Immature natural killer cell (primary cell): Measurements from ENCODE around the gene BEGAIN. TPM values are rescaled to one million over a fixed set of nuclear protein-coding genes. Genes with fewer than 3 reads are reported as not detected.

ENCODE experiments used
- DNase-seq, 3 donors: peaks; one replicate each; pipeline ENCODE4 v3.0.0; 2022; ENCODE audit warnings: mixed read lengths in 1 of 3
- H3K27ac Mint-ChIP-seq, 6 donors: one replicate each; pipeline ENCODE4 v1.8.0; 2020; ENCODE audit warnings: mixed read lengths in 6 of 6, mild to moderate bottlenecking in 5 of 6, inconsistent platforms in 4 of 6, moderate library complexity in 3 of 6
- H3K27me3 Mint-ChIP-seq, 3 donors: one replicate each; pipeline ENCODE4 v1.8.0; 2020 to 2021; ENCODE audit warnings: low read depth in 3 of 3, mild to moderate bottlenecking in 3 of 3, mixed read lengths in 3 of 3, moderate library complexity in 3 of 3, inconsistent platforms in 1 of 3
- H3K36me3 Mint-ChIP-seq, 3 donors: one replicate each; pipeline ENCODE4 v1.8.0; 2020; ENCODE audit warnings: mixed read lengths in 3 of 3, inconsistent platforms in 2 of 3, mild to moderate bottlenecking in 2 of 3
- H3K4me1 Mint-ChIP-seq, 2 donors: one replicate each; pipeline ENCODE4 v1.8.0; 2020; ENCODE audit warnings: inconsistent platforms in 2 of 2, mild to moderate bottlenecking in 2 of 2, mixed read lengths in 2 of 2, moderate library complexity in 1 of 2
- H3K4me3 Mint-ChIP-seq, 5 donors: one replicate each; pipeline ENCODE4 v1.8.0; 2020; ENCODE audit warnings: mild to moderate bottlenecking in 5 of 5, mixed read lengths in 5 of 5, inconsistent platforms in 3 of 5, moderate library complexity in 3 of 5
- H3K9me3 Mint-ChIP-seq, 6 donors: one replicate each; pipeline ENCODE4 v1.8.0; 2020; ENCODE audit warnings: mild to moderate bottlenecking in 6 of 6, mixed read lengths in 6 of 6, inconsistent platforms in 4 of 6, moderate library complexity in 3 of 6
- polyA plus RNA-seq, 3 donors: library from polyadenylated mRNA; unstranded; fragments of 300-500 nt; fragmentation: Illumina TruSeq; gene quantifications; one replicate each; pipeline ENCODE4 v1.2.3, GENCODE V29; 2021

BEGAIN gene
- polyA plus RNA-seq, 3 donors from 2014 or later: not detected

DNA sequence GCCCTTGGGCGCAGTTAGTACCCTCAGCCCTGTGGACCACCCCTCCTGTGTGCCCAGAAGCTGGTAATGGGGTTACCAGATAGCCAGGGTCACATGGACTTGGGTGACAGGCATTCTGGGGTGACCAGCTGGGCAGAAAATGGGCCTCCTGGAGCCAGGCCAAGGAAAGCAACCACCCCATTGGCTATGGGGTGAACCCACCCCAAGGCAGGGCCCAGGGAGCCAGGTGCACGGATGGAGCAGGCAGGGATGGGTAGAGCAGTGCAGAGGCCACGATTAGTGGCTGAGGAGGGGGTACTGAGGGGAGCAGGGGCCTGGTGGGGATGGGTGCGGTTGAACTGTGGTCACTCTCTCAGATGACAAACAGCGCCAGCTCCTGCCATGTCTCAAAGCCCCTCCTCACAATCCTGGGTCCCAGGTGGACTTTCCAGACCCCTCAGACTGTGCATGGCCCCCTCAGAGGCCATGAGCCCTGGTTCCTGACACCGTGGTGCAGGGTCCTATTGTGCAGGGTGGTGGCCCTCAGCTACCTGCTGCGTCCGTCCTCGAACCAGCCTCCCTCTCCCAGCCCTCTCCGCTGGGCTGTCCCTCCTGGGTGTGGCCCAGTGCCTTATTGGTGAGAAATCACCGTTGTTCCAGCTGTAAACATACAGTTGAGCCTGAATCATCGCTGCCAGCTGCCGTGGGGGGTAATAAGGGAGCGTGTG, 23.4 kb upstream of the BEGAIN start:
- peaks cover 0 to under 1% (median 0%) of the 10 kb centered on the region in 6 donors for H3K9me3 Mint-ChIP-seq
- no peaks in the 10 kb centered on the region for H3K4me1 Mint-ChIP-seq
- peaks cover 15 to 16% (median 15%) of the 10 kb centered on the region in 3 donors for H3K27me3 Mint-ChIP-seq
- no peaks in the 10 kb centered on the region for H3K36me3 Mint-ChIP-seq
- DNase-seq: no peak
- no peak overlapping the region for H3K27ac Mint-ChIP-seq
- H3K4me3 Mint-ChIP-seq: no peak overlapping the region

DNA sequence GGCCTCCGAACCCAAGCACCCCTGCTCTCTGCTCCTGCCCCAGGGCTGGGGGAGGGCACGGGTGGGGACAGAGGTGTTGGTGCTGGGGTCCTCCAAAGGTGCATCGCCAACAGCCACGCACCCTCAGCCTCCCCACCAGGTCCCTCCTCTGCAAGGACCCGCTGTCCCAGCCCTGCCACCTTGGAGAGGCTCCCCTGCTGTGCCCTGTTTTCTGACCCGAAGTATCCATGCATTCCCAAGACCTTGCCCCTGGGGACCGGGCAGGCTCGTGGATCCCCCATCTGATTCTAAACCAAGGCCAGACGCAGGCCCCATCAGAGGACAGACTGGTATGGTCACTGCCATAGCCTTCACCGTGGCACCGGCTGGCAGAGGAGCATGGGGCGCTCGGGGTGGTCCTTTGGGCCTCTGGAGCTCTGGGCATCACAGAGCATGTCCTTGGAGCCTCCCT, 22.7 kb upstream of the BEGAIN start:
- Mint-ChIP-seq H3K4me1 (no peaks in the 10 kb centered on the region), H3K27me3 (peaks cover 13 to 15% (median 14%) of the 10 kb centered on the region in 3 donors), H3K9me3 (peaks cover 0 to 3% (median 0%) of the 10 kb centered on the region in 6 donors), H3K27ac (no peak overlapping the region), H3K36me3 (no peaks in the 10 kb centered on the region), H3K4me3 (no peak overlapping the region)
- no peak for DNase-seq

DNA sequence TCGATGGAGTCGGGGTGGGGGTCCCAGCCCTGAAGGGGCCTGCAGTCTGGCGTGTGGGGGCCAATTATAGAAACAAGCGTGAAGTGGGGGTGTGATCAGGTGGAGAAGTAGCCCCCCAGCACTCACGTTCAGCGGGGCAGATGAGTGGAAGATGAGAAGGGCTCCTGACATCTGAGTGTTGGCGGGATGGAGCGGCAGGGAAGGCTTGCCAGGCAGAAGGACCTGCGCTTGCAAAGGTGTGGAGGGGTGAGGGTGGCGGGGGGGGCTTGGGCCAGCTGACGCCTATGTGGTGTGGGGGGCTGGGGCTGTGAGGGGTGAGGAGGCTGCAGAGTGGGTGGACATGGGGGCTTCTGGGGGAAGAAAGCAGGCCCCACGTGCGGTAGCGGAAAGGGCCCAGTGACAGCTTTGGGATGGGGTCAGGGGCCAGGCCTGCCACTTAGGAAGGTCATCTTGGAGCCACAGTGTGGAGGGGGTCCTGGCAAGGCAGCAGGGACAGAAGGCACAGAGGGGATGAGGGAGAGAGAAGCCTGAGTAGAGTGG, 22.2 kb upstream of the BEGAIN start:
- H3K27me3 Mint-ChIP-seq: peaks cover 9 to 12% (median 11%) of the 10 kb centered on the region in 3 donors
- H3K4me3 Mint-ChIP-seq: no peak overlapping the region
- no peaks in the 10 kb centered on the region for H3K36me3 Mint-ChIP-seq
- peaks cover 0 to 3% (median 0%) of the 10 kb centered on the region in 6 donors for H3K9me3 Mint-ChIP-seq
- no peaks in the 10 kb centered on the region for H3K4me1 Mint-ChIP-seq
- no peak for DNase-seq
- no peak overlapping the region for H3K27ac Mint-ChIP-seq

DNA sequence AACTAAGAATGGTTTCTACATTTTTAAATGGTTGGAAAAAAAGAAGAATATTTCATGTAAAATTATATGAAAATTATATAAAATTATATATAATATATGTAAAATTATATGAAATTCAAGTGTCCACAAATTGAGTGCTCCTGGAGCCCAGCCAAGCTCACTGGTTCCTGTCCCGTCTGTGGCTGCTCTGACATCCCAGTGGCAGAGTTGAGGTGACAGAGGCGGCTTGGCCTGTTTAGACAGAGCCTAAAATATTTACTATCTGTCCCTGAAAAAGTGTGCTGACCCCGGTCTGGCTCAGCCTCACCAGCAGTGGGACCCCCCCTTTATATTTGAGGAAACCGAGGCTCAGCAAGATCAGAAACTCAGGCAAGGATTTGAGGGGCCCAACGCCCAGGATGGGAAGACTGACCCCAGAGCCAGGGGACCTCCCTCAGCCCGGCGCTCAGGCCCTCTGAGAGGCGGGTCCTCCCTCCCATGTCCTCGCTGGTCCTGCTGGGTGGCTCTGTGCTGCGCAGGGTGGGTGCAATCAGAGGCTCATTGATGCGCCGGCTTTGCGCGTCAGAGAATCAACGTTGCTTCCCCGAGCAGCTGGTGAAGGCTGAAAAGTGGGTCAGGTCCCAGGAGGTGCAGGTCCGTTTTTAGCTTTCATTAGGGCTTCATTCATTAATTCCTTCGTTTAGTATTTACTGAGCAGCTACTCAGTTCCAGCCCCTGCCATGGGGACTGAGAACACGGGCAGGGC, 21.5 kb upstream of the BEGAIN start:
- Mint-ChIP-seq H3K36me3 (no peaks in the 10 kb centered on the region), H3K9me3 (peaks cover 0 to 3% (median 0%) of the 10 kb centered on the region in 6 donors), H3K4me1 (no peaks in the 10 kb centered on the region), H3K27me3 (peaks cover 9 to 14% (median 12%) of the 10 kb centered on the region in 3 donors), H3K4me3 (no peak overlapping the region), H3K27ac (no peak overlapping the region)
- no peak for DNase-seq

DNA sequence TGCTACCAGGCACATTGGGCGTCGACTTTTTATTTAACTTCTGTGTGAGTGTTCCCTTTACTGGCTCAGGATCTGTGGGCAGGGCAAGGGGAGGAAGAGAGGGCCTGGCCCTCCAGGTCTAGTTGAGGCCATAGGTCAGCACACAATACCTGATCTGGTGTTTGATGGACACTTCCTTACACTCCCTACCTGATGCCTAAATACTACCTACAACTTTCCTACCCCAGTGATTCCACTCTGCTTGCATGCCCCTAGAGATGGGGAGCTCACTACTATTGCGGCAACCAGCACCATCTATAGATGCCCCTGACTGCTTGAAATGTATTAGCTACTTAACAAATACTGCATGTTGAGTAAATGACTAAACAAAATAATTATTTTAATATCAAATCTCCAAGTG, 20.8 kb upstream of the BEGAIN start:
- Mint-ChIP-seq H3K9me3 (peaks cover 0 to 3% (median 0%) of the 10 kb centered on the region in 6 donors), H3K27me3 (peaks cover 9 to 17% (median 13%) of the 10 kb centered on the region in 3 donors), H3K4me1 (no peaks in the 10 kb centered on the region), H3K4me3 (no peak overlapping the region), H3K27ac (no peak overlapping the region), H3K36me3 (no peaks in the 10 kb centered on the region)
- no peak for DNase-seq

DNA sequence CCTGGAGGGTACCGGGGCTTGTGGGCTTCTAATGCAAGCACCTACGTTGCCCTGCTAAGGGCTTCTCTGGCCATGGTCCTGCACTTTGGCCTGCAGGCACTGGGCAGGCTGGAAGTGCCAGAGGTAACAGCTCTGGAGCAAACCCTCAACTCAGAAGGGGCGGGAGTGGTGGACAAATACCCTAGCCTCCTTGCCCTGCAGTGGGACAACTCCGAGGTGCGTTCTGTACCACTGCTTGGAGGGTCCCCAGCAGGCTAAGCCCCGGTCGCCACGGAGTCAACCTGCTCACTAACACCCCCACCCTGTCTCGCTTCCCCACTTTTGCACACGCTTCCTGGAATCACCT, 20.4 kb upstream of the BEGAIN start:
- no peak for DNase-seq
- Mint-ChIP-seq H3K36me3 (peaks cover 0 to 2% (median 1%) of the 10 kb centered on the region in 3 donors), H3K4me1 (no peaks in the 10 kb centered on the region), H3K9me3 (peaks cover 0 to 3% (median under 1%) of the 10 kb centered on the region in 6 donors), H3K27ac (no peak overlapping the region), H3K4me3 (no peak overlapping the region), H3K27me3 (peaks cover 10 to 18% (median 14%) of the 10 kb centered on the region in 3 donors)

DNA sequence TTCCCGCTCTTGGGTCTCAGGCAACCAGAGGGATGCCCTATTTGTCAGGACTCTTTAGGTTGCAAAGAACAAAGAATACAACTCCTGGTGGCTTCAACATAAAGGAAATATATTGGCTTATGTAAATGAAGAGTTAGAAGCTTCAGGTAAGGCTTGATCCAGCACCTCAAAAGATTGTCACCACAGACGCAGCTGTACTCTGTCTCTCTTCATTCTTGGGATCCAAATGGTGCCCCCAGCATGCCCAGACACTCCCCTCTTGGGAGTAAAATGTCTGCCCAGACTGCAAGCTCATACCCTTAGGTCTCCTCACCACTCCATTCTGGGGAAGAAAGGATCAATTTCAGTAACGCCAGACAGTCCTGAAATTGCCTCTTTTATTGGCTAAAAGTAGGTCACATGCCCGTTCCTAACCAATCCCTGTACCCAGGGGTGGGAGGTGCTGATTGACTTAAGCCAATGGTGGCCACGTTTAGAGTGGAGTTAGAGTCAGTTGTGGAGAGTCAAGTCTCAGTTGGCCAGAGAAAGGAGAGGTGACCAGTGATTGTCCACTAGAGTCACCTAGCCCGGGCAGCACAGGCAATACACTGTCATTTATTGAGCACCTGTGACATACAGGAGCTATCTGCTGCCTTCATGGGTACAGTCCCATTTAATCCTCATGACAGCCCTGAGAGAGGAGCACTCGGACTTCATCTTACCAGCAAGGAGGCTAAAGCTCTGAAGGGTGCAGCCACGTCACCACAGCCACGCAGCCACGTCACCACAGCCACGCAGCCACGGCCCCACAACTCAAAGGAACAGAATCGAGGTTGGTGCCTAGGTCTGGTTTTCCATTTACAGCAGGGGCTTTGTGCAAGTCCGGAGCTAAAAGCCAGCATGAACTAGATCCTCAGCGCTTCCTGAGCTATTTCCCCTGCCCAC, 19.7 kb upstream of the BEGAIN start:
- Mint-ChIP-seq H3K9me3 (peaks cover 3 to 10% (median 5%) of the 10 kb centered on the region in 6 donors), H3K4me3 (no peak overlapping the region), H3K36me3 (peaks cover under 1 to 8% (median 7%) of the 10 kb centered on the region in 3 donors), H3K4me1 (no peaks in the 10 kb centered on the region), H3K27ac (no peak overlapping the region), H3K27me3 (peaks cover 12 to 19% (median 19%) of the 10 kb centered on the region in 3 donors)
- no peak for DNase-seq

DNA sequence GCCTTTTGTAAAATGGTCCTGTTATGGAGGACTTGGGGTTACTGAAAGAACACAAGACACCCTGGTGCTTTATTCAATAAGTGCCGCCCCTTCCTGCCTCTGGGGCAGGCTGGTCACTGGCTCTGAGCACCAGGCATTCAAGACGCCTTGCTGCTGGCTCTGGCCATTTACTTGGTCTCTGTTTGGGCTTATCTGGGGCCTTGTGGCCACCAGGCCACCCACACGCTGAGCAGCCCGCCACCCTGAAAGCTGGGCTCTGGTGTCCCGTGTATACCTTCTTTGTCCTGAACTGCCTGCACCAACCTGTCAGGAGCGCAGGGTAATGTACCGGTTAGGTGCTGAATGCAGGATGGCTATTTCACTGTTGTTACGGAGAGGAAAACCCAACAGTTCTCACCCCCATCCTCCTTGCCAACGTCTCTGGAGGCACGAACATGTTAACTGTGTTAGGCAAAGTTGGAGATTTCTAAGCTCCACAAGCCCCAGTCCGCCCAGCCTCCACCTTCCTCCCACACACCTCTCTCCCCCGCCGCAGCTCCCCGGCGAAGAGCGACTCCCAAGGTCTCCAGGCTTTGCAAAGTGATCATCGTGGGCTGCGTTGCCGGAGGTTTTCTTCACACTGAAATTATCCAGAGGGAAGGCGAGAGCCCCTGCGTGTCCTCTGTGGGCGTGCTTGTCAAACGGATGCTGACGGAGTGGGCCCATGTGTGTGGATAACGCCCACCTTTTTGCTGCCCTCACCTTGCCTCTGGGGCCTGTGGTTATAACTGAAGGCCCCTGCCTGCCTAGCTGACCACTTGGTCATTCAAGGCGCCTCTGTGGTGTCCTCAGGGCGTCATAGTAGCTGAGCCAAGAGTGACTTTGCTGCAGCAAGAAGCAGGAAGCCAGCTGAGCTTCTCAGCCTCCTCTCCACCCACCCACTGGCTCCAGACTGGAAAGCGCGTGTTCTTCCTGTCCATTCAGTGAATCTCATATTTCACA, 18.8 kb upstream of the BEGAIN start:
- no peaks in the 10 kb centered on the region for H3K4me1 Mint-ChIP-seq
- DNase-seq: no peak
- peaks cover 14 to 27% (median 23%) of the 10 kb centered on the region in 3 donors for H3K27me3 Mint-ChIP-seq
- peaks cover 7 to 19% (median 13%) of the 10 kb centered on the region in 6 donors for H3K9me3 Mint-ChIP-seq
- H3K27ac Mint-ChIP-seq: no peak overlapping the region
- H3K4me3 Mint-ChIP-seq: no peak overlapping the region
- H3K36me3 Mint-ChIP-seq: peaks cover 9 to 16% (median 10%) of the 10 kb centered on the region in 3 donors

DNA sequence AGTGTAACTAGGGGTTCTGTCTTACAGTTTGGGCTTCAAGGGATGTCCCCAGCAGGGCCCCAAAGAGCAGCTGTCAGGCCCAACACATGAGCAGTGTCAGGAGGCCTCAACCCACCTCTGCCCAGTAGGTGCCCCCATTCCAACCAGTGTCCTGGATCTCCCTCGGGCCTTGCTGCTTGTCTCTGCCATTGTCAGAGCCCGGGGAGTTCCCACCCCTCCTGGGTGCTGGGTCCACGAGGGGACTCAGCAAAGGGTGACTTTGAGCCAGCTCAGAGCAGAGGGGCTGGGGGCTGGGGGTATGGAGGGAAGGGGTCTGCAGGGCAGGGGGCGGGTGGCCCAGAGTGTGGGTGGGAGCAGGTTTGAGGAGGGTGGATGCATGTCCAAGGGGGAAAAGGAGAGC, 18.0 kb upstream of the BEGAIN start:
- peaks cover 9 to 18% (median 10%) of the 10 kb centered on the region in 3 donors for H3K36me3 Mint-ChIP-seq
- no peak for DNase-seq
- peaks cover 7 to 24% (median 15%) of the 10 kb centered on the region in 6 donors for H3K9me3 Mint-ChIP-seq
- no peaks in the 10 kb centered on the region for H3K4me1 Mint-ChIP-seq
- H3K27ac Mint-ChIP-seq: no peak overlapping the region
- H3K27me3 Mint-ChIP-seq: peaks cover 15 to 33% (median 23%) of the 10 kb centered on the region in 3 donors
- no peak overlapping the region for H3K4me3 Mint-ChIP-seq

DNA sequence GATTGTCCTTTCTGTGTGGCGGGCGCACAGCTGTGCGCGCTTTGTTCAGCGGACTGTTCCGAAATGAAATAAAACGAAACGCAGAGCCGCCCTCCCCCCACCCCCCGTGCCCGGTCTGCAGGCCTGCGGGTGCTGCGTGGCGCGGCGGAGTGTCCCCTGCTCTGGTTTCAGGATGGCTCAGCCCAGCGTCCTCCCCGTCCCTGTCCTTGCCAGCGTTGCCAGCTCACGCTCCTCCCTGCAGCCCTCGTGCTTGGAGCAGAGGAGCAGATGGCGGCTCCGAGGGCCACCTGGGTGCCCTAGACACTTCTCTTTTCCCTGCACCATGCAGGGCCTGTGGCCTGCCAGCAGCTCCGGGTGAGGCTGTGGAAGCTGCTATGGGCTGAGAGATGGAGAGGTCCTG, 17.5 kb upstream of the BEGAIN start:
- H3K27ac Mint-ChIP-seq: no peak overlapping the region
- no peak overlapping the region for H3K4me3 Mint-ChIP-seq
- no peak for DNase-seq
- peaks cover 7 to 24% (median 15%) of the 10 kb centered on the region in 6 donors for H3K9me3 Mint-ChIP-seq
- peaks cover 14 to 33% (median 24%) of the 10 kb centered on the region in 3 donors for H3K27me3 Mint-ChIP-seq
- peaks cover 9 to 18% (median 10%) of the 10 kb centered on the region in 3 donors for H3K36me3 Mint-ChIP-seq
- no peaks in the 10 kb centered on the region for H3K4me1 Mint-ChIP-seq

DNA sequence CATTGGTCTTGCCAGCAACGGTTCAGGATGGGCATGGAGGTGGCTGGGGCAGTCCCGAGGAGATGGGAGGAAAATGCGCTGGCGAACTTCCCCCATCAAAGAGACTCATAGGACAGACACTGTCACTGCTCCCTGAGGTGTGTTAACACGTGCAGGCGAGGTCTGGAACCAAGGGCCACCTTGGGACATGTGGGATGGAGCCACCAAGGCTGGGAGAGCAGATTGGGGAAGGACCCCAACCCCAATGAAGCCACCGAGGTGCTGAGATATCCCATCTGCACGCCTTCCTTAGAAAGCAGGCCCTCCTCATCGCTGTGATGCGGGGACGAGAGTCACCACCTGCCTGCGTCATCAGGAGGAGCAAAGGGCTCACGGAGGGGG, 16.9 kb upstream of the BEGAIN start:
- Mint-ChIP-seq H3K36me3 (peaks cover 9 to 18% (median 10%) of the 10 kb centered on the region in 3 donors), H3K4me1 (no peaks in the 10 kb centered on the region), H3K27me3 (peaks cover 11 to 33% (median 24%) of the 10 kb centered on the region in 3 donors), H3K4me3 (no peak overlapping the region), H3K9me3 (peaks cover 7 to 24% (median 15%) of the 10 kb centered on the region in 6 donors), H3K27ac (no peak overlapping the region)
- no peak for DNase-seq

DNA sequence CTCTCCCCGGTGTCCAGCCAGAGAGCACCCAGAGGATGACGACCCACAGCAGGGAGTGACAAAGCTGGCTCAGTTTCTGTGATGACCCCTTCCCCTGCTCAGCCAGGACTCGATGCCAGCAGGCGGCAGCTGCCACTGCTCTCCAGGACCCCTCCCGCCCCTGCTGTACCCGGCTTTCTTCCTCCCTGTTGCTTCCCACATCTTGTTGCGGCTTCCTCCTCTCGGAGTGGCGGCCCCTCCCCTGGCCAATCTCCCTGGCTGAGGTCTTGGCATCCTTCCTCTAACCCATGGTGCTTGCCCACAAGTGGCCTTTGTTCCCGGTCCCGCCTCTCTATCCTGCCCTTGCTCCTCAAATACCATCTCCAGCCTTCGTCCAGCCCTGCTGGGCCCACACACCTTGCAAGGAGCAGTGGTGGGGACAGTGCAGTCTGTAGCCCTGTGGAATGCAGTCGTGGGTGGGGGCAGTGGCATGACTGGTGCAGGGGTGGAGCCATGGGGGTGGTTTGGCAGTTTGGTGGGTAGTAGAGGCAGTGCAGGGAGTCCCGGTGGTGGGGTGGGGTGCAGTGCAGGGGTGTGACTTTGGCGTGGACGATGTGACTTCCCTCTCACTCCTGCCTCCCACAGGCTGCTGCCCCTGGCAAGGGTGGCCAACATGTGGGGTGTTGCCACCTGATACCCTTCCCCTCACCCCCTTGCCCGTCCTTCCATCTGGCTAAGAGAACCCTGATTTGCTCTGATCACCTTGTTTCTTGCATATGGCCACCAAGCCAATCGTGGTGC, 16.3 kb upstream of the BEGAIN start:
- H3K27ac Mint-ChIP-seq: no peak overlapping the region
- peaks cover 9 to 18% (median 10%) of the 10 kb centered on the region in 3 donors for H3K36me3 Mint-ChIP-seq
- peaks cover 7 to 24% (median 15%) of the 10 kb centered on the region in 6 donors for H3K9me3 Mint-ChIP-seq
- no peak overlapping the region for H3K4me3 Mint-ChIP-seq
- no peaks in the 10 kb centered on the region for H3K4me1 Mint-ChIP-seq
- peaks cover 9 to 33% (median 26%) of the 10 kb centered on the region in 3 donors for H3K27me3 Mint-ChIP-seq
- DNase-seq: no peak
